Suprapubic skin (tissue), 4 donors: Measurements from ENCODE around the gene ZGLP1. TPM values are rescaled to one million over a fixed set of nuclear protein-coding genes. Genes with fewer than 3 reads are reported as not detected.
"Not testable (repeated sequence)": the region's sequence is repeated elsewhere in the genome, so short reads cannot be mapped to it uniquely, and the experiment has no call there.

Experiments used
- DNase-seq, 2 donors: peaks; one replicate each; pipeline ENCODE4 v3.0.0-alpha.2; 2019; ENCODE audit warnings: low spot score in 2 of 2
- H3K27ac ChIP-seq: fragments of 200-600 bp; sonication (generic); one replicate; pipeline ENCODE4 v1.5.1; 2019
- H3K27me3 ChIP-seq: fragments of 200-600 bp; sonication (generic); one replicate; pipeline ENCODE4 v1.5.1; 2019
- H3K36me3 ChIP-seq: fragments of 200-600 bp; sonication (generic); one replicate; pipeline ENCODE4 v1.5.1; 2019
- H3K4me1 ChIP-seq: fragments of 200-600 bp; sonication (generic); one replicate; pipeline ENCODE4 v1.5.1; 2019
- H3K4me3 ChIP-seq: fragments of 200-600 bp; sonication (generic); one replicate; pipeline ENCODE4 v1.5.1; 2019; ENCODE audit warnings: mild to moderate bottlenecking
- H3K9me3 ChIP-seq: fragments of 200-600 bp; sonication (generic); one replicate; pipeline ENCODE4 v1.5.1; 2019
- CTCF ChIP-seq, 2 donors: fragments of 200-600 bp in 1 of 2; fragments of 450-650 bp in 1 of 2; sonication (generic) in 1 of 2; IDR thresholded peaks; one replicate each; pipeline ENCODE4 v1.5.1; 2016 to 2019; ENCODE audit warnings: antibody characterized with exemption in 2 of 2, mild to moderate bottlenecking in 1 of 2, moderate library complexity in 1 of 2
- EP300 ChIP-seq: sonication (generic); formaldehyde crosslinking; IDR thresholded peaks from one replicate; pipeline ENCODE4 v1.6.1; 2017; ENCODE audit warnings: antibody characterized with exemption
- POLR2A ChIP-seq, 2 donors: fragments of 450-650 bp; IDR thresholded peaks; one replicate each; pipeline ENCODE4 v1.6.1; 2017; ENCODE audit warnings: antibody characterized with exemption in 2 of 2, mild to moderate bottlenecking in 2 of 2, moderate library complexity in 2 of 2
- POLR2AphosphoS5 ChIP-seq, 3 donors: sonication (generic); formaldehyde crosslinking; IDR thresholded peaks; one replicate each; pipeline ENCODE4 v1.6.1; 2017; ENCODE audit warnings: antibody characterized with exemption in 3 of 3
- WGBS: methylation state at CpG from one replicate; pipeline ENCODE4 v1.1.5; 2018; 5-methylcytosine and 5-hydroxymethylcytosine counted together
- total RNA-seq, 4 donors: library from RNA; depleted of rRNA; stranded (reverse); fragments of >200 nt; gene quantifications; one replicate each; pipeline ENCODE4 v1.1.0, GENCODE V29; 2016

ZGLP1 gene
- total RNA-seq, 4 donors from 2014 or later: 1.4 to 7.2 (median 2.9) TPM

DNA sequence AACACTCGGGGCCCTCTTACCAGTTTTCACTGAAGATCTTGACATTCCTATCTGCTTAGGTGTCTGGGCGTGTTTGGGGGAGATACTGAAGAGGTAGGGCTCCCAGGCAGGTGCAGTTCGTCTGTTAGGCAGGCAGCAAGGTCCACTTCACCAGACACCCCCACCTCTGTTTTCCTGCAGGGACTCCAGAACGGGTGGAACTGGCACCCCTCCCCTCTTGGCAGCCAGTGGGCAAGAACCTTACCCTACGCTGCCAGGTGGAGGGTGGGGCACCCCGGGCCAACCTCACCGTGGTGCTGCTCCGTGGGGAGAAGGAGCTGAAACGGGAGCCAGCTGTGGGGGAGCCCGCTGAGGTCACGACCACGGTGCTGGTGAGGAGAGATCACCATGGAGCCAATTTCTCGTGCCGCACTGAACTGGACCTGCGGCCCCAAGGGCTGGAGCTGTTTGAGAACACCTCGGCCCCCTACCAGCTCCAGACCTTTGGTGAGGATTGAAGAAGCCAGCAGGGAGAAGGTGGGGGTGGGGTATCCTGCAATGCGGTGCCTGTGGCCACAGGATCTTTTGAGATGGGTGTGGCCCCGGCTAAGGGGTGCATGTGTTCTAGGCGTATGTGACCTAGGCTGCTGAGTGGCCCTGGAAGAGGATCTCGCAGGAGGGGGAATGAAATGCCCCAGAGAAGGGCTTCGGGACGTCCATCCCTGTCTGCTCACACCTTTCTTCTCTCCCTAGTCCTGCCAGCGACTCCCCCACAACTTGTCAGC lies 26.1 kb downstream of the ZGLP1 start:
- Histone ChIP-seq H3K36me3 (peaks cover 34% of the 10 kb centered on the region), H3K27me3 (peaks cover 15% of the 10 kb centered on the region), H3K27ac (no peak overlapping the region), H3K9me3 (no peaks in the 10 kb centered on the region), H3K4me1 (peaks cover 17% of the 10 kb centered on the region), H3K4me3 (no peak overlapping the region)
- TF ChIP-seq EP300 (no peak), POLR2AphosphoS5 (IDR thresholded peaks at IDR 0.05) (no peak), POLR2A (IDR thresholded peaks at IDR 0.05) (no peak), CTCF (IDR thresholded peaks at IDR 0.05) (no peak)
- DNase-seq: no peak
- WGBS: 64% methylated on average over 20 of the region's 23 CpGs

GRCh38 chr19:10282043-10282442 lies 27.6 kb downstream of the ZGLP1 start:
- H3K9me3 ChIP-seq, DNase-seq, H3K4me1 ChIP-seq, H3K27ac ChIP-seq, H3K27me3 ChIP-seq, H3K4me3 ChIP-seq: not testable (repeated sequence)
- peaks cover 34% of the 10 kb centered on the region for H3K36me3 ChIP-seq
- 97% methylated on average over 5 of the region's 5 CpGs for WGBS

GRCh38 chr19:10279737-10280442 lies 29.7 kb downstream of the ZGLP1 start:
- Histone ChIP-seq H3K4me3 (no peak overlapping the region), H3K36me3 (peaks cover 32% of the 10 kb centered on the region), H3K27me3 (no peaks in the 10 kb centered on the region), H3K9me3 (no peaks in the 10 kb centered on the region), H3K4me1 (peaks cover 1% of the 10 kb centered on the region), H3K27ac (no peak overlapping the region)
- no peak for DNase-seq
- 88% methylated on average over 5 of the region's 5 CpGs for WGBS
- TF ChIP-seq POLR2AphosphoS5 (IDR thresholded peaks at IDR 0.05) (no peak), CTCF (IDR thresholded peaks at IDR 0.05) (no peak), POLR2A (IDR thresholded peaks at IDR 0.05) (no peak), EP300 (no peak)

DNA sequence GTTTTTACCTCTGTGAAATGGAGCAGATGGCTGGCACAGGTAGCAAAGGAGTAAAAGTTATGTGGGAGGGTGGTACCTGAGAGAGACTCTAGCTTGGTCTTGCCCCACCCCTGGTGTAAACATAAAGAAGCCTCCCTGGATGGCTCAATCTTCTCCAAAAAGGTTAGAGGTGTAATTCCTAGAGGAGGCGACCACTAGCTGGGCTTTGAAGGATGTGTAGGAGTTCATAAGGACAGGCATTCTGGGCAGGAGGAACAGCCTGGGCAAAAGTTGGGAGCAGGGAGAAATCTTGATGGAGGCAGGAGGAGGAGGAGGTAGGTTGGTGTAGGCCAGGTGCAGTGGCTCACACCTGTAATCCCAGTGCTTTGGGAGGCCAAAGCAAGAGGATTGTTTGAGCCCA lies 30.7 kb downstream of the ZGLP1 start:
- Histone ChIP-seq H3K27ac (no peak overlapping the region), H3K4me3 (no peak overlapping the region), H3K4me1 (peaks cover 6% of the 10 kb centered on the region), H3K36me3 (peaks cover 28% of the 10 kb centered on the region), H3K9me3 (no peaks in the 10 kb centered on the region), H3K27me3 (no peaks in the 10 kb centered on the region)
- DNase-seq: no peak
- TF ChIP-seq CTCF (IDR thresholded peaks at IDR 0.05): no peak
- TF ChIP-seq POLR2A (IDR thresholded peaks at IDR 0.05): no peak
- TF ChIP-seq EP300: no peak
- TF ChIP-seq POLR2AphosphoS5 (IDR thresholded peaks at IDR 0.05): no peak
- 100% methylated on average over 1 of the region's 1 CpG for WGBS

GRCh38 chr19:10277795-10278589 lies 31.6 kb downstream of the ZGLP1 start:
- no peaks in the 10 kb centered on the region for H3K9me3 ChIP-seq
- H3K27me3 ChIP-seq: no peaks in the 10 kb centered on the region
- H3K4me1 ChIP-seq: peaks cover 11% of the 10 kb centered on the region
- DNase-seq: no peak
- no peak for TF ChIP-seq POLR2AphosphoS5 (IDR thresholded peaks at IDR 0.05)
- TF ChIP-seq POLR2A (IDR thresholded peaks at IDR 0.05): no peak
- TF ChIP-seq EP300: no peak
- no peak for TF ChIP-seq CTCF (IDR thresholded peaks at IDR 0.05)
- no peak overlapping the region for H3K27ac ChIP-seq
- no peak overlapping the region for H3K4me3 ChIP-seq
- peaks cover 21% of the 10 kb centered on the region for H3K36me3 ChIP-seq
- WGBS: 92% methylated on average over 9 of the region's 9 CpGs
